DOHH2 (cell line): Measurements from ENCODE around the gene ABCF2.

Source experiments
- H3F3A ChIP-seq: fragments of 200-600 bp; sonication (generic), shearing (Covaris generic); 2 replicates; pipeline ENCODE4 v1.6.0; 2016; ENCODE audit warnings: antibody characterized with exemption, mild to moderate bottlenecking; ENCODE audit not compliant: control insufficient read depth, insufficient read depth
- H3K27ac ChIP-seq: fragments of 200-600 bp; sonication (generic); 2 replicates; pipeline ENCODE4 v1.5.1; 2014; ENCODE audit warnings: low read depth, mild to moderate bottlenecking, low read length, moderate library complexity
- H3K27me3 ChIP-seq: fragments of 200-600 bp; sonication (generic); 2 replicates; pipeline ENCODE4 v1.6.1; 2014; ENCODE audit warnings: mild to moderate bottlenecking, low read length, mixed read lengths; ENCODE audit not compliant: control insufficient read depth
- H3K36me3 ChIP-seq: fragments of 200-600 bp; sonication (generic); 2 replicates; pipeline ENCODE4 v1.6.1; 2014; ENCODE audit warnings: mild to moderate bottlenecking, low read length, moderate library complexity, mixed read lengths; ENCODE audit not compliant: control insufficient read depth
- H3K4me1 ChIP-seq: fragments of 200-600 bp; sonication (generic); 2 replicates; pipeline ENCODE4 v1.6.1; 2014; ENCODE audit warnings: mild to moderate bottlenecking, low read length, mixed read lengths; ENCODE audit not compliant: control insufficient read depth
- H3K4me2 ChIP-seq: fragments of 200-600 bp; sonication (generic); 2 replicates; pipeline ENCODE4 v1.6.0; 2014; ENCODE audit warnings: mild to moderate bottlenecking, low read length, moderate library complexity
- H3K4me3 ChIP-seq: fragments of 200-600 bp; sonication (generic); 2 replicates; pipeline ENCODE4 v1.5.1; 2014; ENCODE audit warnings: mild to moderate bottlenecking, low read length, mixed read lengths
- H3K79me2 ChIP-seq: fragments of 200-600 bp; sonication (generic); 2 replicates; pipeline ENCODE4 v1.6.1; 2014; ENCODE audit warnings: mild to moderate bottlenecking, low read length, mixed read lengths; ENCODE audit not compliant: control insufficient read depth
- H3K9me2 ChIP-seq: fragments of 200-600 bp; sonication (generic); replicated peaks from 2 replicates; pipeline ENCODE4 v1.6.1; 2014; ENCODE audit warnings: mild to moderate bottlenecking, low read length, mixed read lengths; ENCODE audit not compliant: control insufficient read depth
- H3K9me3 ChIP-seq: fragments of 200-600 bp; sonication (generic); 2 replicates; pipeline ENCODE4 v1.6.1; 2014; ENCODE audit warnings: antibody characterized with exemption, low read length, mixed read lengths; ENCODE audit not compliant: control insufficient read depth, insufficient read depth
- H4K20me1 ChIP-seq: fragments of 200-600 bp; sonication (generic); 2 replicates; pipeline ENCODE4 v1.6.0; 2014; ENCODE audit warnings: low read depth, mild to moderate bottlenecking, antibody characterized with exemption, low read length, moderate library complexity; ENCODE audit not compliant: control insufficient read depth, insufficient read depth
- CTCF ChIP-seq: fragments of 200-600 bp; sonication (generic); IDR thresholded peaks from one replicate; pipeline ENCODE4 v1.5.1; 2014; ENCODE audit warnings: antibody characterized with exemption, mild to moderate bottlenecking, low read depth, low read length; ENCODE audit not compliant: poor library complexity, severe bottlenecking
- EZH2phosphoT487 ChIP-seq: fragments of 200-600 bp; sonication (generic); IDR thresholded peaks from 2 replicates; pipeline ENCODE4 v1.6.1; 2017; ENCODE audit warnings: borderline replicate concordance, mild to moderate bottlenecking, antibody characterized with exemption, low read length, moderate library complexity, mixed read lengths

ABCF2 gene

GRCh38 chr7:151256410-151257045, 29.5 kb upstream of the ABCF2 start:
- Histone ChIP-seq H3K27ac (no peak overlapping the region), H3K79me2 (no peaks in the 10 kb centered on the region), H3K27me3 (peaks cover 50% of the 10 kb centered on the region)

GRCh38 chr7:151255390-151255789, 28.4 kb upstream of the ABCF2 start:
- no peak overlapping the region for H3K4me2 ChIP-seq
- no peaks in the 10 kb centered on the region for H3K9me2 ChIP-seq
- no peak overlapping the region for H3K27ac ChIP-seq
- peaks cover 55% of the 10 kb centered on the region for H3K27me3 ChIP-seq
- no peaks in the 10 kb centered on the region for H3K36me3 ChIP-seq
- no peaks in the 10 kb centered on the region for H3K79me2 ChIP-seq
- H3K9me3 ChIP-seq: no peaks in the 10 kb centered on the region
- H3K4me3 ChIP-seq: no peak overlapping the region
- no peaks in the 10 kb centered on the region for H3F3A ChIP-seq
- TF ChIP-seq CTCF (no peak), EZH2phosphoT487 (no peak)
- peaks cover 5% of the 10 kb centered on the region; the same call in 1 of the 2 replicates for H3K4me1 ChIP-seq
- H4K20me1 ChIP-seq: 0 out of 2 replicates have a peak, but pooled peaks cover 2% of the 10 kb centered on the region

More at GRCh38 chr7:151256410-151257045, 29.5 kb upstream of the ABCF2 start:
- no peaks in the 10 kb centered on the region for H3K9me3 ChIP-seq
- H3F3A ChIP-seq: no peaks in the 10 kb centered on the region
- no peaks in the 10 kb centered on the region for H3K9me2 ChIP-seq
- TF ChIP-seq CTCF (no peak), EZH2phosphoT487 (no peak)
- H3K4me1 ChIP-seq: no peaks in the 10 kb centered on the region
- 0 out of 2 replicates have a peak, but pooled peaks cover 7% of the 10 kb centered on the region for H4K20me1 ChIP-seq
- H3K36me3 ChIP-seq: no peaks in the 10 kb centered on the region
- H3K4me2 ChIP-seq: no peak overlapping the region
- no peak overlapping the region for H3K4me3 ChIP-seq

GRCh38 chr7:151254851-151255250, 27.8 kb upstream of the ABCF2 start:
- Histone ChIP-seq H3K27ac (no peak overlapping the region), H3K36me3 (no peaks in the 10 kb centered on the region), H3K9me3 (no peaks in the 10 kb centered on the region), H3K4me3 (no peak overlapping the region), H3K4me2 (no peak overlapping the region), H3K79me2 (no peaks in the 10 kb centered on the region), H3F3A (no peaks in the 10 kb centered on the region), H3K27me3 (peaks cover 55% of the 10 kb centered on the region), H3K9me2 (no peaks in the 10 kb centered on the region), H4K20me1 (no peaks in the 10 kb centered on the region), H3K4me1 (peaks cover 5% of the 10 kb centered on the region; the same call in 1 of the 2 replicates)
- no peak for TF ChIP-seq CTCF
- TF ChIP-seq EZH2phosphoT487: no peak
